DND-41 (cell line): ENCODE data around the gene NHEJ1.

Source experiments
- ATAC-seq: fragments of 200-7000 bp; cut with Tn5 transposase; 3 replicates; pipeline ENCODE4 v1.9.1; 2021; ENCODE audit warnings: low read depth; ENCODE audit not compliant: insufficient read depth
- DNase-seq: peaks from one replicate; pipeline ENCODE4 v3.0.0-alpha.2; 2020
- H2AFZ ChIP-seq: 2 replicates; pipeline ENCODE4 v1.6.0; 2012; ENCODE audit warnings: low read depth, low read length
- H3K27ac ChIP-seq: 2 replicates; pipeline ENCODE4 v1.5.1; 2012; ENCODE audit warnings: low read length, inconsistent platforms
- H3K27me3 ChIP-seq: fragments of 200-600 bp; sonication (generic); 2 replicates; pipeline ENCODE4 v1.6.0; 2012; ENCODE audit warnings: low read length, mild to moderate bottlenecking, inconsistent platforms; ENCODE audit not compliant: insufficient read depth, poor library complexity
- H3K36me3 ChIP-seq: 2 replicates; pipeline ENCODE4 v1.5.1; 2012; ENCODE audit warnings: low read length, inconsistent platforms; ENCODE audit not compliant: insufficient read depth
- H3K4me1 ChIP-seq: 2 replicates; pipeline ENCODE4 v1.5.1; 2012; ENCODE audit warnings: mild to moderate bottlenecking, low read length; ENCODE audit not compliant: insufficient read depth
- H3K4me2 ChIP-seq: 2 replicates; pipeline ENCODE4 v1.6.0; 2012; ENCODE audit warnings: mild to moderate bottlenecking, moderate library complexity, low read length, inconsistent platforms; ENCODE audit not compliant: insufficient read depth
- H3K4me3 ChIP-seq, 2 experiments: fragments of 200-600 bp in 1 of 2; shearing (Covaris generic) in 1 of 2; 2 replicates each; pipeline ENCODE4 v1.5.1; 2012 to 2016; ENCODE audit warnings: inconsistent platforms in 2 of 2, low read length in 2 of 2, mild to moderate bottlenecking in 2 of 2, low read depth in 1 of 2, moderate library complexity in 1 of 2
- H3K79me2 ChIP-seq: 2 replicates; pipeline ENCODE4 v1.6.0; 2012; ENCODE audit warnings: low read length, inconsistent platforms; ENCODE audit not compliant: insufficient read depth
- H3K9ac ChIP-seq: 2 replicates; pipeline ENCODE4 v1.6.0; 2012; ENCODE audit warnings: low read depth, mild to moderate bottlenecking, inconsistent platforms, low read length, moderate library complexity
- H3K9me3 ChIP-seq: 2 replicates; pipeline ENCODE4 v1.5.1; 2012; ENCODE audit warnings: low read length, moderate library complexity, mild to moderate bottlenecking, inconsistent platforms; ENCODE audit not compliant: insufficient read depth, severe bottlenecking
- H4K20me1 ChIP-seq: 2 replicates; pipeline ENCODE4 v1.6.0; 2012; ENCODE audit warnings: low read length; ENCODE audit not compliant: insufficient read depth
- CTCF ChIP-seq: IDR thresholded peaks from 2 replicates; pipeline ENCODE4 v1.5.1; 2012; ENCODE audit warnings: borderline replicate concordance, low read length, moderate library complexity, mild to moderate bottlenecking; ENCODE audit not compliant: poor library complexity, severe bottlenecking; ENCODE audit errors: extremely low read depth
- EZH2 ChIP-seq: IDR thresholded peaks from 3 replicates; pipeline ENCODE4 v1.6.1; 2012; ENCODE audit warnings: borderline replicate concordance, low read depth, mild to moderate bottlenecking, moderate library complexity, low read length, inconsistent platforms; ENCODE audit not compliant: severe bottlenecking

The NHEJ1 gene

GRCh38 chr2:219035942-219036341 is 124.7 kb downstream of the NHEJ1 start:
- ATAC-seq: no peak
- Histone ChIP-seq H2AFZ (no peak overlapping the region), H3K4me2 (no peak overlapping the region), H3K79me2 (no peaks in the 10 kb centered on the region), H3K27me3 (peaks cover 16% of the 10 kb centered on the region), H4K20me1 (0 out of 2 replicates have a peak, but pooled peaks cover 3% of the 10 kb centered on the region), H3K36me3 (no peaks in the 10 kb centered on the region), H3K9me3 (no peaks in the 10 kb centered on the region), H3K9ac (no peak overlapping the region), H3K4me1 (no peaks in the 10 kb centered on the region), H3K27ac (no peak overlapping the region), H3K4me3 (no peak overlapping the region)
- no peak for DNase-seq
- TF ChIP-seq CTCF (no peak), EZH2 (no peak)

GRCh38 chr2:219034823-219035222 is 125.8 kb downstream of the NHEJ1 start:
- Histone ChIP-seq H3K36me3 (no peaks in the 10 kb centered on the region), H3K4me3 (no peak overlapping the region), H2AFZ (no peak overlapping the region), H3K9ac (no peak overlapping the region), H4K20me1 (peaks cover 3% of the 10 kb centered on the region; the same call in 1 of the 2 replicates), H3K27ac (no peak overlapping the region), H3K79me2 (no peaks in the 10 kb centered on the region), H3K27me3 (peaks cover 13% of the 10 kb centered on the region), H3K4me2 (no peak overlapping the region), H3K4me1 (no peaks in the 10 kb centered on the region), H3K9me3 (no peaks in the 10 kb centered on the region)
- TF ChIP-seq EZH2: no peak
- no peak for TF ChIP-seq CTCF
- DNase-seq (no peak), ATAC-seq (no peak)

DNA sequence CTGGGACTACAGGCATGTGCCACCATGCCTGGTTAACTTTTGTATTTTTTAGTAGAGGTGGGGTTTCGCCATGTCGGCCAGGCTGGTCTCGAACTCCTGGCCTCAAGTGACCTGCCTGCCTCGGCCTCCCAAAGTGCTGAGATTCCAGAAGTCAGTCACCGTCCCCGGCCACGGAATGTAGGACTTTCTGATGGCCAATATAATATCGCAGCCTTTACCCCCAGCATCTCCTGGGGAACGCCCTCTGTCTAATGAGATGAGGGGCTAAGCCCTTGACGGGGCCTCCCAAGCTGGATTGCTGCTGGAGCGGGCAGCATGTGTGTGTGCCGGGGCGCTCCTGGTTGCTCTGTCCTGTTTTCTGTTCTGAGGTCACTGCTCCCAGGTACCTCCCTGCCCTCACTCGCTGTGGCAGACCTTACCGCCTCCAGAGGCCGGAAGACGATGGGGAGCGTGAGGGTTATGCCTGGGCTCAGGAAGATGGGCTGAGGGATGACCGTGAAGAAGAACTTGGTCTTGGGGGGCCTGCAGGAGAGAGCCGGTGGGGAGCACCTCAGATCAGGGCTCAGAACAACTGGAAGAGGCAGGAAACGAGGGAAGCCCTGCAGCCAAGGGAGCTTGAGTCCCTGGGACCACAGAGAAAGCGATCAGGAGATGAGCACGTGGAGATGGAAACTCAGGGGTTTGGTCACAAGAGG is 128.4 kb downstream of the NHEJ1 start:
- DNase-seq: no peak
- H3K27me3 ChIP-seq: peaks cover 8% of the 10 kb centered on the region
- peaks cover 8% of the 10 kb centered on the region; the same call in 1 of the 2 replicates for H4K20me1 ChIP-seq
- no peak for TF ChIP-seq EZH2
- TF ChIP-seq CTCF: no peak
- no peak for ATAC-seq
- H3K9ac ChIP-seq: no peak overlapping the region
- H3K9me3 ChIP-seq: no peaks in the 10 kb centered on the region
- H3K27ac ChIP-seq: no peak overlapping the region
- H3K79me2 ChIP-seq: no peaks in the 10 kb centered on the region
- no peaks in the 10 kb centered on the region for H3K36me3 ChIP-seq
- H3K4me1 ChIP-seq: no peaks in the 10 kb centered on the region
- no peak overlapping the region for H2AFZ ChIP-seq
- H3K4me2 ChIP-seq: no peak overlapping the region
- H3K4me3 ChIP-seq: no peak overlapping the region
